ENCODE data around the gene UQCC5. TPM values are rescaled to one million over a fixed set of nuclear protein-coding genes. Genes with fewer than 3 reads are reported as not detected.

The UQCC5 gene
- total and polyA plus RNA-seq, 2 donors (not counting 3 experiments of a cell fraction or from before 2014, with no cell fraction given) = 9.9 to 22.6 TPM

DNA sequence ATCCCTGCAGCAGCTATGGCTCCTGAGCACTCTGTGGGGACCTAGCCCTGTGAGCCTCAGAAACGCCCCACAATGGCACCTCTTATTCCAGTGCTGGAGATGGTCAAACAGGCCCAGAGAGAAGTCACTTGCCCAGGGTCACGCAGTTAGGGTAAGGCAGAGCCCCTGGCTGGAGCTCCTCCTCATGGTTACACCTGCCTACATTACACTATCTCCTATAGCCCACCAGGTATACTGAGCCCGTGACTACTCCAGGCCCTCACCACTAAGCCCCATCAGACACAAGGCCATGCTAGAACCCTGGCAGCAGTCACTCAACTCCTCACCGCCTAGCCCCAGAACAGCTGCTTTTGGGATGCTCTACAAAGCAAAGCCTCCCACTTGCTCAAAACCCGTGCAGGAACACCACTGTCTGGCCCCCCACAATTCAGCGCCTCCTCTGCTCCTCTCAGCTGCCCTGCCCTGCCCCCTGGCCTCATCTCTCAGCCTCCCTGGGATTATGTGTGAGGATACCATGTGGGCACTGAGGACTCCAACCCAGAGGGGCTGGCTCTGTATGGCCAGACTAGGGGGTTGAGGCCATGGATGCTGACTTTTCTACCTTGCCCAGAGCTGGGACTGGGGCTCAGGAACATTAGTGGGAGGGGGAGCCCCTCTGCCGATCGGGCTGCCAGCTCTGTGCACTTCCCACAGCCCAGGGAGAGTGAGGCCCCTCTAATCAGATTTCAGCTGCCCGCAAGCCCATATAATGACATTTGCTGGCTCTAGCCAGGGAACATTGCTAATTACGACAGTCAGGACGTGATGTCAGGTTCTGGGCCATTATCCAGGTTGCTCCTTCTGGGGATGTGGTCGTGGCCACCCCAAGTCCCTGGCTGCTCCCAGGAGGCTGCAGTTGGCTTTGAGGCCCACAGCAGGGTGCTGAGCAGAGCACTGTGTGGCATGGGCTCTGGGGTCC is 6.8 kb upstream of the UQCC5 start:
- peaks cover 41% of the 10 kb centered on the region for H3K79me2 ChIP-seq (ENCODE audit: control insufficient read depth, insufficient read depth, low read length)
- intact Hi-C loops (cut with micrococcal nuclease) = no loop called here
- ChIA-PET CTCF (no interaction called here), POLR2A (no interaction called here)
- no peak overlapping the region for H3K9ac ChIP-seq (replicated peaks; ENCODE audit: extremely low read depth, insufficient read depth, low read length)
- peaks cover 2 to 27% of the 10 kb centered on the region in 2 experiments for H3K36me3 ChIP-seq (ENCODE audit: control insufficient read depth in 2 of 2, extremely low read depth in 1 of 2, insufficient read depth in 2 of 2, low read length in 2 of 2)
- peak overlapping the region; percentile 54 for H3K27ac ChIP-seq (ENCODE audit: insufficient read depth, low read depth, low read length)
- BruUV-seq (replicated peaks) = no TSS peak
- no peak for FAIRE-seq
- DNase-seq (ENCODE audit: low read depth, low spot score) = peak; percentile 53
- H2AFZ ChIP-seq (ENCODE audit: low read depth, low read length) = no peak overlapping the region
- H3K27me3 ChIP-seq (ENCODE audit: control insufficient read depth in 2 of 2, insufficient read depth in 2 of 2, low read length in 2 of 2) = no peaks in the 10 kb centered on the region
- no peak overlapping the region for H3K4me2 ChIP-seq (ENCODE audit: insufficient read depth, low read length)
- peaks cover 37% of the 10 kb centered on the region for H3K4me1 ChIP-seq (ENCODE audit: control insufficient read depth, extremely low read depth, insufficient read depth, low read length)
- H3K9me1 ChIP-seq (replicated peaks; ENCODE audit: control insufficient read depth, extremely low read depth, insufficient read depth, low read length) = no peaks in the 10 kb centered on the region
- dilution Hi-C loops (cut with MboI; ENCODE audit: extremely low pct_ligation_motif_present, low sequenced_read_pairs) = no loop called here
- TF ChIP-seq POLR2A (IDR thresholded peaks at IDR 0.05; ENCODE audit: low read depth, low read length) (peak; percentile 55), JUN (IDR thresholded peaks at IDR 0.05; ENCODE audit: borderline replicate concordance, insufficient read depth, insufficient read length, low read depth) (no peak), MYC (IDR thresholded peaks at IDR 0.05; ENCODE audit: low read depth, low read length) (no peak), GATA2 (IDR thresholded peaks at IDR 0.05; ENCODE audit: insufficient read depth, insufficient read length, low read depth, low read length) (no peak), FOS (IDR thresholded peaks at IDR 0.05; ENCODE audit: borderline replicate concordance, insufficient read depth, low read length) (no peak), POLR2AphosphoS5 (IDR thresholded peaks at IDR 0.05; ENCODE audit: insufficient read depth, low read depth, low read length) (no peak), EZH2 (IDR thresholded peaks at IDR 0.05; ENCODE audit: borderline replicate concordance, low read depth, low read length, severe bottlenecking) (no peak)
- TF ChIP-seq, protein P1, sequence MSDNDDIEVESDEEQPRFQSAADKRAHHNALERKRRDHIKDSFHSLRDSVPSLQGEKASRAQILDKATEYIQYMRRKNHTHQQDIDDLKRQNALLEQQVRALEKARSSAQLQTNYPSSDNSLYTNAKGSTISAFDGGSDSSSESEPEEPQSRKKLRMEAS (IDR thresholded peaks at IDR 0.05; ENCODE audit: insufficient read depth, insufficient read length) = no peak
- TF ChIP-seq, protein P2, sequence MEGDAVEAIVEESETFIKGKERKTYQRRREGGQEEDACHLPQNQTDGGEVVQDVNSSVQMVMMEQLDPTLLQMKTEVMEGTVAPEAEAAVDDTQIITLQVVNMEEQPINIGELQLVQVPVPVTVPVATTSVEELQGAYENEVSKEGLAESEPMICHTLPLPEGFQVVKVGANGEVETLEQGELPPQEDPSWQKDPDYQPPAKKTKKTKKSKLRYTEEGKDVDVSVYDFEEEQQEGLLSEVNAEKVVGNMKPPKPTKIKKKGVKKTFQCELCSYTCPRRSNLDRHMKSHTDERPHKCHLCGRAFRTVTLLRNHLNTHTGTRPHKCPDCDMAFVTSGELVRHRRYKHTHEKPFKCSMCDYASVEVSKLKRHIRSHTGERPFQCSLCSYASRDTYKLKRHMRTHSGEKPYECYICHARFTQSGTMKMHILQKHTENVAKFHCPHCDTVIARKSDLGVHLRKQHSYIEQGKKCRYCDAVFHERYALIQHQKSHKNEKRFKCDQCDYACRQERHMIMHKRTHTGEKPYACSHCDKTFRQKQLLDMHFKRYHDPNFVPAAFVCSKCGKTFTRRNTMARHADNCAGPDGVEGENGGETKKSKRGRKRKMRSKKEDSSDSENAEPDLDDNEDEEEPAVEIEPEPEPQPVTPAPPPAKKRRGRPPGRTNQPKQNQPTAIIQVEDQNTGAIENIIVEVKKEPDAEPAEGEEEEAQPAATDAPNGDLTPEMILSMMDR (IDR thresholded peaks at IDR 0.05; ENCODE audit: extremely low read depth in 1 of 2, insufficient read depth in 1 of 2, low read depth in 1 of 2, low read length in 2 of 2) = no peak
- no peaks in the 10 kb centered on the region for H4K20me1 ChIP-seq (replicated peaks; ENCODE audit: control insufficient read depth, extremely low read depth, insufficient read depth, low read length)
- H3K9me3 ChIP-seq (replicated peaks; ENCODE audit: control insufficient read depth, insufficient read depth, low read length) = no peaks in the 10 kb centered on the region
- H3K4me3 ChIP-seq (replicated peaks in 1 of 3; ENCODE audit: insufficient read depth in 1 of 3, low read depth in 1 of 3, low read length in 3 of 3) = no peak overlapping the region
